GM19351 (cell line): Measurements from ENCODE around the gene ZDHHC14.
"Not testable (repeated sequence)": the region's sequence is repeated elsewhere in the genome, so short reads cannot be mapped to it uniquely, and the experiment has no call there.

Experiments
- ATAC-seq: cut with Tn5 transposase; IDR thresholded peaks from one replicate; pipeline ENCODE4 v1.9.1; 2021; ENCODE audit warnings: mild to moderate bottlenecking, moderate library complexity; ENCODE audit not compliant: unreplicated experiment

Gene ZDHHC14

DNA sequence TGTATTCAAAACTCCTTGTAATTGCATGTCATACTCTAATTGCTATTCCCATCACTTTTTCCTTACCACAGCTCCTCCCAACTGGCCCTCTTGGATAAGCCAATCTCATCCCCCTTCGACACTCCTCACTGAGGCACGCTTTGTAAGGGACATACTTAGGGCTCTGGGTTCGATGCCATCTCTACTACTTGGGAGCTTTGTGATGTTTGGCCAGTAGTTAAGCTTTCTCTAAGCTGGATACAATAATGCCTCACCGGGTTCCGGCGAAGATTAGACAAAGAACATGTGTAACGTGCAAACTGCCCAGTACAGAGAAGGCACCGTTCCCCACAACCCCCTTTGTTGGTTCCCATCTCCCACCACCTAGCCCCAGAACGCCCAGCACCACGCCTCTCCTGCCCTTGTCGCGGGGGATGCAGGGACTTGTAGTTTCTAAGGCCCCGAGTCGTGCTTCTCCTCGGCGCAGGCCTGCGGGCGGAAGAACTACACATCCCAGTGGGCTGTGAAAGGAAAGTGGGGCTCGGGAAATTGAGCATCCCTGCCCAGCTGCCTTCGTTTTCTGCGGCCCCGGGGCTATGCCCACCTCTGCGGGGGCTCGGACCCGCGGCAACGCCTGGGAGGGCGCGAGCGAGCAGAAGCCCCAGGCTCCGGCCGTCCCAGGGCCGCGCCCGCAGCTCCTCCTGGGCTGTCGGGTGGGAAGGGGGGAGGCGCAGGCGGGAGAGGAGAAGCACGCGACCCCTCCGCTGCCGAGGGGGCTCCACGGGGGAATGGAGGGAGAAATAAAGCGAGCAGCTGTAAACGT is 1.1 kb upstream of the ZDHHC14 start:
- ATAC-seq: peak; percentile 75

DNA sequence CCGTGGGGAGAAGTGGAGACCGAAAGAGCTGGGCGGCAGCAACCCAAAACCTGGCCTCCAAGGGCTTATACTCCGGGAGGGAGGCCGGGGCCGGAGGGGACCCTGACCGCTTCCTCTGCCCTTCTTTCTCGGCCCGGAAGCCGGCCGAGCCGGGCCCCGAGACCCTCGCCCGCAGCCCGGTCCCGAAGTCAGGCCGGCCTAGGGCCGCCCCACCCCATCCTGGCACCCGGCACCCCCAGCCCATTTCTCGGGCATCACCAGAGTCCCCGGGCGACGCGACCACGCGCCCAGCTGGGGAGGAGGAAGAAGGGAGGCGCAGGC is 572 bp upstream of the ZDHHC14 start:
- no peak for ATAC-seq

DNA sequence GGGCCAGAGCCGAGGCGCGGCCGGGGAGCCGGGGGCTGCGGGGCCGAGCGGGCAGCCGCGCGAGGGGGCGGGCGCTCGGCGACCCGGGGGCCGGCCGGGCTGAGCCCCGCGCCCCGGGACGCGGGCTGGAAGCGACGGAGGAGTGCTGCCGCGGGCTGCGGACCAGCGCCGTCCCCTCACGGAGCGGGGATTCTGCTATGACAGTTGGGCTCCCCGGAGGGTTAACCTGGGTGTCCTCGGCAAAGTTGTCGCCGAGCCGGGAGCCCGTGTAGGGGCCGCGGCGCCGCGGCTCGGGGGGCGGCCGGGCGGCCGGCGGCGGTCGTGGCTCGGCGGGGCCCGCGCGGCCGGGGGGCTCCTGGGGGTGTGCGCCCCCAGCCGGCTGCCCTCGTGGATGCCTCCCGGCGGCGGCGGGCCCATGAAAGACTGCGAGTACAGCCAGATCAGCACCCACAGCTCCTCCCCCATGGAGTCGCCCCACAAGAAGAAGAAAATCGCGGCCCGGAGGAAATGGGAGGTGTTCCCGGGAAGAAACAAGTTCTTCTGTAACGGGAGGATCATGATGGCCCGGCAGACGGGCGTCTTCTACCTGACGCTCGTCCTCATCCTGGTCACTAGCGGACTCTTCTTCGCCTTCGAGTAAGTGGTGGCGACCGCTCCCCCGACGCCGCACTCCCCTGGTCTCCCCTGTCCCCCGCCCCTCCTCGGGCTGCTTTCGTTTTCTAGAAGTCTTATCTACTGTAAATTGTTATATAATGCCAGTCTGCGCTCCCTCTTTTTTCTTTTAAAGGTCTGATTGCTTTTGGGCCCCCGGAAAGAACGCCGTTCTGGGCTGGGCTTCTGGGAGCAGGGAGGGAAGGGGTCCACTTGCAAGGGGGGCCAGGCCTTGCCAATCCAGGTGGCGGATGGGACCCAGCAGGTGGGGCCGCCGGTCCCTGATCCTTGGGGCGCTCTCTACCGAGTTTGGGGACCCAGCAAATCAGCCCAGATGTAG is 936 bp downstream of the ZDHHC14 start:
- ATAC-seq: peak; percentile 27

DNA sequence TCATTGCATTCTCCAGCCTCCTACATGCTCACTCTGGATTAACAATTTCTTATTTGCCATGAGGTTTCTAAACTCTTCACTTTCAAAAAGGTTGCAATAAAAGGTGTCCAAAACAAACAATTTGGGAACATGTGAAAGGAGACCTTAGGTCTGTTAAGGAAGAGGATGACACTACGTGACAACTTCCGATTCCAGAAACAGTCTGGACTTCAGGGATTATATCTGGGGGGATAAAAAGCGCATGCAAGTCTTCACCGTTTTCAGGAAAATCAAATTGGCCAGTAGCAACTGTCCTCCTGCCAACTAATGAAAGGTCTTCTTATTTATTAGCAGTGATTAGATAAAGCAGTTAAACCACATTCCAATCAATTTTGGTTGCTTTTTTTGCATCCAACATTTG is 1.8 kb downstream of the ZDHHC14 start:
- no peak for ATAC-seq

DNA sequence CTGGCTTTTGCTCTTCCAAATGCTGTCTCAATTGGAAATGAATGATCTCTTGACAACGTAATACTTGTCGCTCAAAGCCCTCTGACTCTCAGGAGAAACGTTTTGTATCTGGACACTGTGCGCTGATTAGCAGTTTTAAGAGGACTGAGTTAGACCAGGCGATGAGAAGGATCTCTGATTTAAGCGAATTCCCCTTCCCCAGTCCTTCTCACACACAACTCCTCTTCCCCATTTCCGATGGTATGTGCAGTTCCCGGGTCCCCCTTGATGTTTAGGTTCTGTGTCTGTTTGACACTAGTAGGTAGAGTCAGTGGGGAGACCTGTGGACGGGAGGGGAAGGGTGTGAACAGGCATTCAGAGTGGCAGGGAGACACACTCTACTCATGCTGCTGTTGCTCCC is 2.5 kb downstream of the ZDHHC14 start:
- ATAC-seq: no peak

GRCh38 chr6:157384962-157385361 is 4.0 kb downstream of the ZDHHC14 start:
- ATAC-seq: not testable (repeated sequence)

GRCh38 chr6:157385482-157385881 is 4.5 kb downstream of the ZDHHC14 start:
- no peak for ATAC-seq

- ATAC-seq: no peak
Measured at GRCh38 chr6:157386023-157386422, 5.0 kb downstream of the ZDHHC14 start.

GRCh38 chr6:157386454-157386853 is 5.5 kb downstream of the ZDHHC14 start:
- ATAC-seq: no peak

GRCh38 chr6:157388924-157389323 is 7.9 kb downstream of the ZDHHC14 start:
- ATAC-seq: no peak

DNA sequence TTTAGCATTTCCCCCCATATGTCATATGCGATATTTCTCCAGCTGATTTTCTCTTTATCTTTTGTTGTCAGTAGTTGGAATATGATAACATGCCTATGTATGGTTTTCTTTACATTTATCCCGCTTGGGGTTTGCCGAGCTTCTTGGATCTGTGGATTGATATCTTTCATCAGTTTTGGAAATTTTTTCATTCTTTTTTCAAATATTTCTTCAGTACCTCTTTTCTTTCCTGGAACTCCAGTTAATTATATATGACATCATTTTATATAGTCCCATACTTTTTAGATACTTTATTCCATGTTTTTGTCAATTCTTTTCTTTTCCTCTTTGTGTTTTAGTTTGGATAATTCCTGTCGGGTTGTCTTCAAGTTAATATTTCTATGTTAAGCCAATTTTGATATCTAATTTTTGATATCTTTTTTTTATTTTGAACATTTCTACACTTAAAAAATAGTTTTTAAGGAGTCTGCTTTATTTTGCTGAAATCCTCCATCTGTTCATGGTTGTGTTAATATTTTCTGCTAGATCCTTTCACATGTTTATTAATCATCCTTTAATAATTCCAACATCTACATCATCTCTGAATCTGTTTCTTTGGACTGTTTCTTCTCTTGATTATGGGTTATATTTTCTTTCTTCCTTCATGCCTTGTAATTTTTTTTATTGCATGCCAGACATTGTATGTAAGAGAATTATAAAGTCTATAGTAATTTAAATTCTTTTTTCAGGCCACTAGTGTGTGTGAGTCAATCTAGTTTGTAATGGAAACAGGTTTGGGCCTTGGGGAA is 9.5 kb downstream of the ZDHHC14 start:
- ATAC-seq: no peak

- ATAC-seq: no peak
Measured at GRCh38 chr6:157392927-157393668, 12.1 kb downstream of the ZDHHC14 start.

DNA sequence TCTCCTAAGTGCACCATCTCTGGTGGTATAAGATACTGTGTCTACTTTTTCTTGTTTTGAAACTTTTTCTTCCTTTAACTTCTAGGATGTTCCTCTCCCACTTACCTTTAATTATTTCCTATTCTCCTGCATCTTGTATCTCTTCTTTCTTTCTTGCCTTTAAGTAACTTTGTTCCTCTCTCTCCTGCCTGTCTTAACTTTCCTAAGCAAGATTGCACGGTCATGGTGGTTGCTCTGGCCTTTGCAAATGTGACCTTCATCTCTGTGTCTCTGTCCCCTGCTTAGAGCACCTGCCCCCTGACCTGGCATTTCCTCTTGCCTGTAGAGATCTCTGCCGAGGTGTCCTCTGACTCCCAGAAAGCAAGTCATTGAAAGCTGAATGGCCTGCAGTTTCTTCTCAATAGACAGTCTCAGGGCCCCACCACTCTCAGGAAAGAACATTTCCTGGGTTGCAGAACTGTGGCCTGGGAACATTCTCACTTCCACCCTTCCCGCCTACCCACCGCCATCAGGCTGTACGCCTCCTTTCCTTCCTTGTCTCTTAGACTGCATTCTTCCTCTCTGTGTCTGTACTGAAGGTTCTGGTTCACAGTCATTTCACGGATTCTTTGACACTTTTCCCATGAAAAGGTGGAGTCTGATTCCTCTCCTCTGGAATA is 12.8 kb downstream of the ZDHHC14 start:
- ATAC-seq: no peak

DNA sequence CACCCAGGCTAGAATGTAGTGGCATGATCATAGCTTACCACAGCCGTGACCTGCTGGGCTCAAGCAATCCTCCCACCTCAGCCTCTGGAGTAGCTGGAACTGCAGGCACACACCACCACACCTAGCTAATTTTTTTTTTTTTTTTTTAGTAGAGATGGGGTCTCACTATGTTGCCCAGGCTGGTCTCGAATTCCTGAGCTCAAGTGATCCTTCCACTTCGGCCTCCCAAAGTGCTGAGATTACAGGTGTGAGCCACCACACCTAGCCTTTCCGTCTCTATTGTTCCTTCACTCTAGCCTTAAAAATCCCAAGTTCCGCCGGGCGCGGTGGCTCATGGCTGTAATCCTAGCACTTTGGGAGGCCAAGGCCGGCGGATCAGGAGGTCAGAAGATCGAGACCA is 14.2 kb downstream of the ZDHHC14 start:
- ATAC-seq: not testable (repeated sequence)

- ATAC-seq: no peak
Measured at GRCh38 chr6:157396026-157396425, 15.0 kb downstream of the ZDHHC14 start.

DNA sequence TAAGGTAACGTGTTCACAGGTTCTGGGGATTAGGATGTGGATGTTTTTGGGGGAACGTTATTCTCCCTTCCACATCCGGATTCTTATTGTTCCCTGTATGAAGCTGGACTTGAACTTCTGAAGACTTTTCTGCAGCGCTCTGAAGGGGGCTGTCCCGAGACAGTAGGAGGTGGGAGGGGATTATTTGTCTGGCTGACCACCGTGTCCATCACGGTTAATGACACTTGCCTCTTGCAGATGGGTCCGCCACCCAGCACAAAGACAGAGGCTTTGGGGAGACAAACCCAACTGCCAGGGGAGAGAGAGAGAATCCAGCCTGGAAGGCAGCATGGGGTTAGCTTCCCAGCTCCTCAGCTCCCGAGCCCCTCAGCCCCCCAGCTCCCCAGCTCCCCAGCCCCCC is 16.7 kb downstream of the ZDHHC14 start:
- ATAC-seq: no peak

GRCh38 chr6:157398151-157398550 is 17.2 kb downstream of the ZDHHC14 start:
- no peak for ATAC-seq

DNA sequence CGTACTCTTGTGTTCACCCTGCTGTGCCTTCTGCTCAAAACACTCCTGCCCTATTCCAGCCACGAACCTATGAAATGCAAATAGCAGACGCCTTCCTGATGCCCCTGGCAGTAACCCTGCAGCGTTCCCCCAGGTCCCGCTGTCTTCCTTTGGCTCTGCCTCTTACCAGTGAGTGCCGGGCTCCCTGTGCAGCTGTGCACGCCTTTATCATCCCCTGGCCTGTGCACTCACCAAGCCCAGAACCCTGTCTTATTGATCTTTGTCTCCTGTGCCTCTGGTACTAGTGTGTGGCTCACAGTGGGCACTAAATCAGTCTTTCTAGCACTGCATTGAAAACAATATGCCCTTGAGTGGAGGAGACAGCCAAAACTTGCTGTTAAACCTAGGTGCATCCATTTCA is 19.7 kb downstream of the ZDHHC14 start:
- ATAC-seq: no peak

GRCh38 chr6:157401734-157402338 is 20.8 kb downstream of the ZDHHC14 start:
- ATAC-seq: no peak
